Measurements from ENCODE around the gene DEAF1. TPM values are rescaled to one million over a fixed set of nuclear protein-coding genes. Genes with fewer than 3 reads are reported as not detected.

Gene DEAF1
- total RNA-seq, 1 experiment from 2014 or later, result 31.9 TPM

DNA sequence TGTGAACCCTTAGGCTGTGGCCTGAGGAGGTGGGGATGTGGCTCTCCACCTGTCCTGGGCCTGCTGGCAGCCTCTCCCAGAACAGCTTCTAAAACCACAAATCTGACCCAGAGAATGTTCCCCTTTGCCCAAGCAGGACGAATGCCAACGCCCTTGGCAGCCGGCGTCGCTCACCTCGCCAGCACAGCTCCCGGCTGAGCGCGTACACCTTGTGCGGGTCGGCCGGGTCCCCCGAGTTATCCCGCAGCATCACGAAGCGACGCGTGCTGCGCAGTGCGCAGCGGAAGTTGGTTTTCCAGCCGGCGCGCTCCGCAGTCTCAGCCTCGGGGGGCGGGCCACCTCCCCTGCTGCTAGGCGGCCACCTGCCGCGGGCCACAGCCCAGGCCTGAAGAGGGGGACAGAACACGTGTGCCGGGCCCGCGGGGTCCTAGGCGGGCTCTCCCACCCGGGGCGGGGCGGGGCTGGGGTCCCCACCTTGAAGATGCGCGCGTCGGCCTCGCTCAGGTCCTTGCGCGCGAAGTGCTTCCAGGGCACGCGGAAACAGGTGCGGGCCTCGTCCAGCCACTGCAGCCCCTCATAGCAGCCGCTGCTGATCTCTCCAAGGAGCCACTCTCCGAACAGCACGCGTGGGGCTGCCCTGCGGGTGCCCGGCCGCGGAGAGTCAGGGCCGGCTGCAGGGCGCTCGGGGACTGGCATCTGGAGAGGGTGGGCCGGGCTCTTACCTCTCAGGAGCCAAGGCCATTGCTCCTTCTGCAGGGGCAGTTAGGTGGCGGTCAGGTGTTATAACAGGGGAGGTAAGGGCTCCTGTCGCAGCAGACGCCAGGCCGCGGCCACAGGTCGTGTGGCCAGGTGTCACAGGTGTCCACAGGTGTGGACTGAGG is 80.2 kb downstream of the DEAF1 start:
- no TSS peak for BruUV-seq (replicated peaks)
- CTCF ChIA-PET, result no interaction called here
- DNase-seq, result peak; percentile 77

DNA sequence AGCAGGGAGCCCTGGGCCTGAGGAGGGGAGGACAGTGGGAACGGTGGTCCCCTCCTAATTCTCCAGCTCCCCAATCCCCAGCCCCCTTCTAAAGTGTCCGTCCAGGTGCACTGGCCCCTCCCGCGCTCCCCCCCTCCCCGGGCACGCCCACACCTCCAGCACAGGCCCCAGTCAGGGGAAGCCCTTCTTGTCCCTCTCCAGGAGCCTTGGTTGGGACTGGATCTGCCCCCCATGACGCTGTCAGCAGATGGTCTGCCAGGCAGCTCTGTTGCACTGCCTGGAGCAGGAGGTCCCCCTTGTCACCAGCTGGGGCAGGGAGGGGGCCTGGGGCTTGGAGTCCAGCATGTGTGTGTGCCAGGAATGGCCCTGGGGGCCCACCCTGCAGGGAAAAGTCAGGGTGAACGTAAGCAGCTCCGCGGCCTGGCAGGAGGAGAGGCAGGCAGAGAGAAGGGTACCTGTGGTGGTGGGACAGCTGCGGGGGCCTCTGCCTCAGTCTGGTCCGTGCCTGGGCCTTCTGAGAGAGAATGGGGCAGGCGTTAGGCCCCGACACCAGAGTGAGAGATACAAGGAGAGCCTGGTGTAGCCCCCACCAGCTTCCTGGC is 80.9 kb downstream of the DEAF1 start:
- TF ChIP-seq EZH2phosphoT487 (IDR thresholded peaks at IDR 0.05; ENCODE audit: borderline replicate concordance, low read length) (no peak), EZH2 (IDR thresholded peaks at IDR 0.05; ENCODE audit: low read length, unreplicated experiment) (no peak)
- TF ChIP-seq, protein P1, sequence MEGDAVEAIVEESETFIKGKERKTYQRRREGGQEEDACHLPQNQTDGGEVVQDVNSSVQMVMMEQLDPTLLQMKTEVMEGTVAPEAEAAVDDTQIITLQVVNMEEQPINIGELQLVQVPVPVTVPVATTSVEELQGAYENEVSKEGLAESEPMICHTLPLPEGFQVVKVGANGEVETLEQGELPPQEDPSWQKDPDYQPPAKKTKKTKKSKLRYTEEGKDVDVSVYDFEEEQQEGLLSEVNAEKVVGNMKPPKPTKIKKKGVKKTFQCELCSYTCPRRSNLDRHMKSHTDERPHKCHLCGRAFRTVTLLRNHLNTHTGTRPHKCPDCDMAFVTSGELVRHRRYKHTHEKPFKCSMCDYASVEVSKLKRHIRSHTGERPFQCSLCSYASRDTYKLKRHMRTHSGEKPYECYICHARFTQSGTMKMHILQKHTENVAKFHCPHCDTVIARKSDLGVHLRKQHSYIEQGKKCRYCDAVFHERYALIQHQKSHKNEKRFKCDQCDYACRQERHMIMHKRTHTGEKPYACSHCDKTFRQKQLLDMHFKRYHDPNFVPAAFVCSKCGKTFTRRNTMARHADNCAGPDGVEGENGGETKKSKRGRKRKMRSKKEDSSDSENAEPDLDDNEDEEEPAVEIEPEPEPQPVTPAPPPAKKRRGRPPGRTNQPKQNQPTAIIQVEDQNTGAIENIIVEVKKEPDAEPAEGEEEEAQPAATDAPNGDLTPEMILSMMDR (conservative IDR thresholded peaks at IDR 0.05; ENCODE audit: low read depth, low read length), result no peak
- no TSS peak for BruUV-seq (replicated peaks)
- peak; percentile 0; the same call in 1 of the 2 replicates for ATAC-seq
- Histone ChIP-seq H3K9me3 (ENCODE audit: low read length) (no peaks in the 10 kb centered on the region), H3K4me3 (ENCODE audit: low read length) (peak overlapping the region; percentile 79), H2AFZ (ENCODE audit: low read length) (no peak overlapping the region), H3K9me2 (replicated peaks; ENCODE audit: low read length) (no peaks in the 10 kb centered on the region), H3K4me1 (ENCODE audit: insufficient read depth, low read length) (peaks cover 28% of the 10 kb centered on the region), H3K4me2 (ENCODE audit: low read length) (peak overlapping the region; percentile 96), H4K20me1 (ENCODE audit: low read length) (peaks cover 18% of the 10 kb centered on the region), H3K27me3 (ENCODE audit: low read length) (no peaks in the 10 kb centered on the region), H3K9ac (ENCODE audit: low read length) (0 out of 2 replicates have a peak overlapping the region, but pooled peaks have one; percentile 7), H3K79me2 (ENCODE audit: low read length) (peaks cover 8% of the 10 kb centered on the region; the same call in 1 of the 2 replicates), H3K27ac (ENCODE audit: low read length) (peak overlapping the region; percentile 67), H3K36me3 (ENCODE audit: low read depth, low read length) (peaks cover 23% of the 10 kb centered on the region), H3F3A (ENCODE audit: low read length, unreplicated experiment) (peaks cover 7% of the 10 kb centered on the region)
- DNase-seq, result peak; percentile 16
- POLR2A ChIA-PET (ENCODE audit: unreplicated experiment), result interaction anchor here (0.5 to 0.7 kb wide), 4 partner anchors 29 to 162 kb away, joined by 3 to 16 read pairs (median 8); partner anchors contain the start of gene PHRF1
- CTCF ChIA-PET, result no interaction called here
- intact Hi-C loops (cut with micrococcal nuclease), result loop anchor here (10.0 kb wide), 1 partner anchor 49 kb away; the partner anchor contains the start of genes LMNTD2 and RASSF7

More for the DNA sequence above, 80.2 kb downstream of the DEAF1 start:
- Histone ChIP-seq H3F3A (ENCODE audit: low read length, unreplicated experiment) (peaks cover 7% of the 10 kb centered on the region), H3K4me2 (ENCODE audit: low read length) (peak overlapping the region; percentile 96), H3K27me3 (ENCODE audit: low read length) (no peaks in the 10 kb centered on the region), H3K79me2 (ENCODE audit: low read length) (peaks cover 8% of the 10 kb centered on the region; the same call in 1 of the 2 replicates), H3K4me3 (ENCODE audit: low read length) (peak overlapping the region; percentile 79), H3K9me3 (ENCODE audit: low read length) (no peaks in the 10 kb centered on the region), H3K27ac (ENCODE audit: low read length) (peak overlapping the region; percentile 67), H3K4me1 (ENCODE audit: insufficient read depth, low read length) (peaks cover 28% of the 10 kb centered on the region), H2AFZ (ENCODE audit: low read length) (no peak overlapping the region), H3K36me3 (ENCODE audit: low read depth, low read length) (peaks cover 23% of the 10 kb centered on the region), H4K20me1 (ENCODE audit: low read length) (peaks cover 18% of the 10 kb centered on the region), H3K9ac (ENCODE audit: low read length) (peak overlapping the region; percentile 65), H3K9me2 (replicated peaks; ENCODE audit: low read length) (no peaks in the 10 kb centered on the region)
- ATAC-seq, result peak; percentile 24
- intact Hi-C loops (cut with micrococcal nuclease), result loop anchor here (10.0 kb wide), 1 partner anchor 50 kb away; the partner anchor contains the start of genes LMNTD2 and RASSF7
- TF ChIP-seq EZH2phosphoT487 (IDR thresholded peaks at IDR 0.05; ENCODE audit: borderline replicate concordance, low read length) (no peak), EZH2 (IDR thresholded peaks at IDR 0.05; ENCODE audit: low read length, unreplicated experiment) (no peak)
- TF ChIP-seq, protein P1 (conservative IDR thresholded peaks at IDR 0.05; ENCODE audit: low read depth, low read length), result no peak
- POLR2A ChIA-PET (ENCODE audit: unreplicated experiment), result interaction anchor here (0.5 to 0.7 kb wide), 5 partner anchors 29 to 161 kb away, joined by 3 to 16 read pairs (median 6); partner anchors contain the start of gene PHRF1

Measured in PC-3 (cell line).